Neural cell (in vitro differentiated cells): ENCODE measurements around the gene TTYH3.

ENCODE experiments used
- EP300 ChIP-seq: fragments of 450-650 bp; conservative IDR thresholded peaks from 2 replicates; pipeline ENCODE4 v1.6.1; 2014; ENCODE audit warnings: antibody characterized with exemption, mild to moderate bottlenecking, moderate library complexity; ENCODE audit not compliant: poor library complexity, severe bottlenecking
- EZH2 ChIP-seq: fragments of 200-600, 300-800 bp; shearing (Covaris generic), sonication (generic); IDR thresholded peaks from 2 replicates; pipeline ENCODE4 v1.6.1; 2014; ENCODE audit warnings: antibody characterized with exemption, low read length, borderline replicate concordance, mild to moderate bottlenecking; ENCODE audit not compliant: insufficient read depth, poor library complexity, severe bottlenecking
- POLR2AphosphoS5 ChIP-seq: IDR thresholded peaks from 2 replicates; pipeline ENCODE4 v1.6.1; 2012
- RAD21 ChIP-seq: fragments of 450-650 bp; conservative IDR thresholded peaks from 2 replicates; pipeline ENCODE4 v1.6.1; 2014; ENCODE audit warnings: antibody characterized with exemption, mild to moderate bottlenecking, moderate library complexity
- SMC3 ChIP-seq: fragments of 450-650 bp; conservative IDR thresholded peaks from 2 replicates; pipeline ENCODE4 v1.6.1; 2014; ENCODE audit warnings: antibody characterized with exemption, mild to moderate bottlenecking, moderate library complexity; ENCODE audit not compliant: poor library complexity
- TF ChIP-seq, protein P1 (sequence below): fragments of 450-650 bp; IDR thresholded peaks from 2 replicates; pipeline ENCODE4 v1.5.1; 2014; ENCODE audit warnings: antibody characterized with exemption, mild to moderate bottlenecking, moderate library complexity; ENCODE audit not compliant: poor library complexity, severe bottlenecking

DNA sequence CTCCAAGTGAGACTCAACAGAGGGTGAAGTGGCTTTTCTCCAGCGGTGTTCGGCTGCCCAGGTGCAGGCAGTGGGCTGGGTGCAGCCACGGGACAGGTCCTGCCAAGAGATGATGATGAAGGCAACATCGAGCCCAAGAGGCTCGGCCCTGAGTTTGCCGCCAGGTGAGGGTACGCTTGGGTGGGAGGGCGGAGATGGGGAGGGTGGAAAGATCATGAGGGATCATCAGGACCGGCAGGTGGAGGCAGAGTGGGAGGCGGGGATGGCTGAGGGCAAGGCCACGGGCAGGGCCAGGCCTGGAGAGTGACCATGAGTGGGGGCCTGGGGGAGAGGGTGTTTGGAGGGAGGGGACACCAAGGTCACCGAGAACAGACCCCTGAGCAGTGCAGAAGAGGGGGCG, 38.4 kb downstream of the TTYH3 start:
- TF ChIP-seq EZH2 (no peak), POLR2AphosphoS5 (no peak), EP300 (no peak), RAD21 (no peak), SMC3 (no peak)
- TF ChIP-seq, protein P1, sequence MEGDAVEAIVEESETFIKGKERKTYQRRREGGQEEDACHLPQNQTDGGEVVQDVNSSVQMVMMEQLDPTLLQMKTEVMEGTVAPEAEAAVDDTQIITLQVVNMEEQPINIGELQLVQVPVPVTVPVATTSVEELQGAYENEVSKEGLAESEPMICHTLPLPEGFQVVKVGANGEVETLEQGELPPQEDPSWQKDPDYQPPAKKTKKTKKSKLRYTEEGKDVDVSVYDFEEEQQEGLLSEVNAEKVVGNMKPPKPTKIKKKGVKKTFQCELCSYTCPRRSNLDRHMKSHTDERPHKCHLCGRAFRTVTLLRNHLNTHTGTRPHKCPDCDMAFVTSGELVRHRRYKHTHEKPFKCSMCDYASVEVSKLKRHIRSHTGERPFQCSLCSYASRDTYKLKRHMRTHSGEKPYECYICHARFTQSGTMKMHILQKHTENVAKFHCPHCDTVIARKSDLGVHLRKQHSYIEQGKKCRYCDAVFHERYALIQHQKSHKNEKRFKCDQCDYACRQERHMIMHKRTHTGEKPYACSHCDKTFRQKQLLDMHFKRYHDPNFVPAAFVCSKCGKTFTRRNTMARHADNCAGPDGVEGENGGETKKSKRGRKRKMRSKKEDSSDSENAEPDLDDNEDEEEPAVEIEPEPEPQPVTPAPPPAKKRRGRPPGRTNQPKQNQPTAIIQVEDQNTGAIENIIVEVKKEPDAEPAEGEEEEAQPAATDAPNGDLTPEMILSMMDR, result no peak
